ENCODE results near the gene NCAPD3. TPM values are rescaled to one million over a fixed set of nuclear protein-coding genes. Genes with fewer than 3 reads are reported as not detected.

The NCAPD3 gene
- total and polyA plus RNA-seq, 2 donors (not counting 3 experiments of a cell fraction or from before 2014, with no cell fraction given): 22.6 to 43.8 TPM

DNA sequence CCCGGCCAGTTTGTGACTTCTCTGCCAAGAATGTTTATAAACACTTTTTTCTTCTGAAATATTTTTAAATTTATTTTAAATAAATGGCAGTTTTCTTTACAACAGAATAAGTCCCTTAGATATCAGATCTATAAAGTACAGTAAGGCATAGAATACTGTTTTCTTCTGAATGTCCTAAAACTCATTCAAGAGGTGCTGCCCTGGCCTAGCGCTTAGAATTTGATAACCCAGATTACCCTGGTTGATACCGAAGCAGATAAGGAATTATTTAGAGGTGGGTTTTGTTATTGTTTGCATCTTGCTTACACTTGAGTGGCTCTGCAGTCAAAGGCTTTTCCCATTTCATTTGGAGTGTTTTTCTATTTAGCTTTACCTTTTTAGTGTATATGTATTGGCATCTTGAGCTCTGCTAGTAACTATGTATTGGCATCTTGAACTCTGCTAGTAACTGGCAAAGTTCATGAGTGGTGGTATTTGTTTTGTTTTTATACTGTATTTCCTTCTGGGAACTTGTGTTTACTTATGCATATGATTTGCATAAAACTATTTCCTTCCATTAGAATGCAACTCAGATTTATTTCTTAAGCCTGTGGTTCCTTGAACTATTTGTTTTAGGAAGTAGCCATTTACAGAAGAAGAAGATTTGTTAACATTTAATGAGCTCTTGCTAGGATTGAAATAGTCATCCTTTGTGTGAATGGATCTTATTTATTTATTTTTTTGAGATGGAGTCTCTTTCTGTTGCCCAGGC is 30.8 kb upstream of the NCAPD3 start:
- no peaks in the 10 kb centered on the region for H3K27me3 ChIP-seq (ENCODE audit: control insufficient read depth in 2 of 2, insufficient read depth in 2 of 2, low read length in 2 of 2)
- no peak overlapping the region for H2AFZ ChIP-seq (ENCODE audit: low read depth, low read length)
- no peak for FAIRE-seq
- POLR2A ChIA-PET: no interaction called here
- H3K9me1 ChIP-seq (replicated peaks; ENCODE audit: control insufficient read depth, extremely low read depth, insufficient read depth, low read length): no peaks in the 10 kb centered on the region
- DNase-seq (ENCODE audit: low read depth, low spot score): no peak
- no peak overlapping the region for H3K9ac ChIP-seq (replicated peaks; ENCODE audit: extremely low read depth, insufficient read depth, low read length)
- dilution Hi-C loops (cut with MboI; ENCODE audit: extremely low pct_ligation_motif_present, low sequenced_read_pairs) (no loop called here), intact Hi-C loops (cut with micrococcal nuclease) (loop anchor here (1.0 to 5.0 kb wide), 3 partner anchors 19 to 217 kb away; partner anchors contain the start of gene GLB1L2)
- peak overlapping the region in 2 of 3 experiments; percentile 72 to 88 for H3K4me3 ChIP-seq (replicated peaks in 1 of 3; ENCODE audit: insufficient read depth in 1 of 3, low read depth in 1 of 3, low read length in 3 of 3)
- no peak overlapping the region for H3K27ac ChIP-seq (ENCODE audit: insufficient read depth, low read depth, low read length)
- CTCF ChIA-PET: interaction anchor here (0.8 to 2.7 kb wide), 5 partner anchors 11 to 327 kb away, joined by 3 to 11 read pairs (median 4); partner anchors contain the start of gene NCAPD3
- no peaks in the 10 kb centered on the region for H4K20me1 ChIP-seq (replicated peaks; ENCODE audit: control insufficient read depth, extremely low read depth, insufficient read depth, low read length)
- peak overlapping the region; percentile 94 for H3K4me2 ChIP-seq (ENCODE audit: insufficient read depth, low read length)
- H3K4me1 ChIP-seq (ENCODE audit: control insufficient read depth, extremely low read depth, insufficient read depth, low read length): peaks cover 11% of the 10 kb centered on the region
- H3K9me3 ChIP-seq (replicated peaks; ENCODE audit: control insufficient read depth, insufficient read depth, low read length): no peaks in the 10 kb centered on the region
- BruUV-seq (replicated peaks): no TSS peak
- H3K36me3 ChIP-seq (ENCODE audit: control insufficient read depth in 2 of 2, extremely low read depth in 1 of 2, insufficient read depth in 2 of 2, low read length in 2 of 2): peaks cover 0 to 15% of the 10 kb centered on the region in 2 experiments
- H3K79me2 ChIP-seq (ENCODE audit: control insufficient read depth, insufficient read depth, low read length): peaks cover 6% of the 10 kb centered on the region
- no peak for TF ChIP-seq MYC (IDR thresholded peaks at IDR 0.05; ENCODE audit: low read depth, low read length)
- no peak for TF ChIP-seq EZH2 (IDR thresholded peaks at IDR 0.05; ENCODE audit: borderline replicate concordance, low read depth, low read length, severe bottlenecking)
- TF ChIP-seq FOS (IDR thresholded peaks at IDR 0.05; ENCODE audit: borderline replicate concordance, insufficient read depth, low read length): no peak
- TF ChIP-seq, protein P1, sequence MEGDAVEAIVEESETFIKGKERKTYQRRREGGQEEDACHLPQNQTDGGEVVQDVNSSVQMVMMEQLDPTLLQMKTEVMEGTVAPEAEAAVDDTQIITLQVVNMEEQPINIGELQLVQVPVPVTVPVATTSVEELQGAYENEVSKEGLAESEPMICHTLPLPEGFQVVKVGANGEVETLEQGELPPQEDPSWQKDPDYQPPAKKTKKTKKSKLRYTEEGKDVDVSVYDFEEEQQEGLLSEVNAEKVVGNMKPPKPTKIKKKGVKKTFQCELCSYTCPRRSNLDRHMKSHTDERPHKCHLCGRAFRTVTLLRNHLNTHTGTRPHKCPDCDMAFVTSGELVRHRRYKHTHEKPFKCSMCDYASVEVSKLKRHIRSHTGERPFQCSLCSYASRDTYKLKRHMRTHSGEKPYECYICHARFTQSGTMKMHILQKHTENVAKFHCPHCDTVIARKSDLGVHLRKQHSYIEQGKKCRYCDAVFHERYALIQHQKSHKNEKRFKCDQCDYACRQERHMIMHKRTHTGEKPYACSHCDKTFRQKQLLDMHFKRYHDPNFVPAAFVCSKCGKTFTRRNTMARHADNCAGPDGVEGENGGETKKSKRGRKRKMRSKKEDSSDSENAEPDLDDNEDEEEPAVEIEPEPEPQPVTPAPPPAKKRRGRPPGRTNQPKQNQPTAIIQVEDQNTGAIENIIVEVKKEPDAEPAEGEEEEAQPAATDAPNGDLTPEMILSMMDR (IDR thresholded peaks at IDR 0.05; ENCODE audit: extremely low read depth in 1 of 2, insufficient read depth in 1 of 2, low read depth in 1 of 2, low read length in 2 of 2): no peak
- no peak for TF ChIP-seq GATA2 (IDR thresholded peaks at IDR 0.05; ENCODE audit: insufficient read depth, insufficient read length, low read depth, low read length)
- no peak for TF ChIP-seq POLR2A (IDR thresholded peaks at IDR 0.05; ENCODE audit: low read depth, low read length)
